ENCODE results near the gene CELF5.
A peak's percentile ranks its signal among the peaks of the same experiment; 100 is the strongest.
"Not testable (repeated sequence)": the region's sequence is repeated elsewhere in the genome, so short reads cannot be mapped to it uniquely, and the experiment has no call there.

The CELF5 gene

GRCh38 chr19:3276341-3276799 is 51.9 kb downstream of the CELF5 start:
- DNase-seq, result no peak

GRCh38 chr19:3277649-3278048 is 53.2 kb downstream of the CELF5 start:
- DNase-seq, result no peak

- no peak for DNase-seq
Observed at GRCh38 chr19:3278294-3278693, 53.8 kb downstream of the CELF5 start.

GRCh38 chr19:3278749-3279148 is 54.3 kb downstream of the CELF5 start:
- DNase-seq, result no peak

GRCh38 chr19:3279306-3279705 is 54.8 kb downstream of the CELF5 start:
- DNase-seq, result no peak

- no peak for DNase-seq
Observed at GRCh38 chr19:3281026-3281425, 56.6 kb downstream of the CELF5 start.

- DNase-seq, result no peak
Observed at GRCh38 chr19:3282155-3282554, 57.7 kb downstream of the CELF5 start.

- DNase-seq, result no peak
Observed at GRCh38 chr19:3282564-3282963, 58.1 kb downstream of the CELF5 start.

GRCh38 chr19:3283246-3283751 is 58.8 kb downstream of the CELF5 start:
- DNase-seq, result no peak

- no peak for DNase-seq
Observed at GRCh38 chr19:3283886-3284657, 59.6 kb downstream of the CELF5 start.

GRCh38 chr19:3284759-3285646 is 60.5 kb downstream of the CELF5 start:
- peak; percentile 60 for DNase-seq

GRCh38 chr19:3285647-3286176 is 61.3 kb downstream of the CELF5 start:
- no peak for DNase-seq

GRCh38 chr19:3287814-3288213 is 63.4 kb downstream of the CELF5 start:
- no peak for DNase-seq

- DNase-seq, result not testable (repeated sequence)
Observed at GRCh38 chr19:3288437-3288836, 64.0 kb downstream of the CELF5 start.

GRCh38 chr19:3289971-3290569 is 65.6 kb downstream of the CELF5 start:
- no peak for DNase-seq

- DNase-seq, result not testable (repeated sequence)
Observed at GRCh38 chr19:3290858-3291257, 66.4 kb downstream of the CELF5 start.

GRCh38 chr19:3291644-3292043 is 67.2 kb downstream of the CELF5 start:
- DNase-seq, result no peak

GRCh38 chr19:3292958-3293529 is 68.6 kb downstream of the CELF5 start:
- no peak for DNase-seq

GRCh38 chr19:3293560-3293959 is 69.1 kb downstream of the CELF5 start:
- DNase-seq, result no peak

- no peak for DNase-seq
Observed at GRCh38 chr19:3294080-3294850, 69.8 kb downstream of the CELF5 start.

- no peak for DNase-seq
Observed at GRCh38 chr19:3295581-3295980, 71.1 kb downstream of the CELF5 start.

GRCh38 chr19:3296034-3296433 is 71.6 kb downstream of the CELF5 start:
- DNase-seq, result no peak
